Neutrophil (primary cell): ENCODE measurements around the gene FZR1.

ENCODE experiments used
- H3K27ac ChIP-seq: fragments of 200-600 bp; sonication (generic); 2 replicates; pipeline ENCODE4 v1.5.1; 2016; ENCODE audit warnings: mild to moderate bottlenecking, moderate library complexity
- H3K27me3 ChIP-seq: fragments of 200-600 bp; sonication (generic); 2 replicates; pipeline ENCODE4 v1.6.0; 2016; ENCODE audit warnings: mild to moderate bottlenecking
- H3K36me3 ChIP-seq: fragments of 200-600 bp; sonication (generic); 2 replicates; pipeline ENCODE4 v1.5.1; 2017
- H3K4me1 ChIP-seq, 2 experiments: fragments of 200-600 bp in 1 of 2; sonication (generic) in 1 of 2; 1 replicate in 1 of 2; 2 replicates in 1 of 2; pipeline versions ENCODE4 v1.5.1 to v1.6.1; 2013 to 2016; ENCODE audit warnings: low read depth in 1 of 2, low read length in 1 of 2, mild to moderate bottlenecking in 1 of 2, moderate library complexity in 1 of 2; ENCODE audit not compliant: control insufficient read depth in 1 of 2, insufficient read depth in 1 of 2
- H3K4me3 ChIP-seq, 2 experiments: fragments of 200-600 bp in 1 of 2; sonication (generic) in 1 of 2; 1 replicate in 1 of 2; 2 replicates in 1 of 2; pipeline ENCODE4 v1.5.1; 2013 to 2016; ENCODE audit warnings: low read depth in 1 of 2, low read length in 1 of 2, mild to moderate bottlenecking in 1 of 2, moderate library complexity in 1 of 2
- H3K9me3 ChIP-seq: fragments of 200-600 bp; sonication (generic); 2 replicates; pipeline ENCODE4 v1.5.1; 2016
- CTCF ChIP-seq: fragments of 200-600 bp; sonication (generic); IDR thresholded peaks from 2 replicates; pipeline ENCODE4 v1.5.1; 2016; ENCODE audit warnings: antibody characterized with exemption

The FZR1 gene

GRCh38 chr19:3513229-3514140 is 7.4 kb downstream of the FZR1 start:
- Histone ChIP-seq H3K27me3 (no peaks in the 10 kb centered on the region), H3K27ac (no peak overlapping the region), H3K4me3 (no peak overlapping the region), H3K36me3 (peaks cover 67% of the 10 kb centered on the region), H3K4me1 (no peaks in the 10 kb centered on the region), H3K9me3 (no peaks in the 10 kb centered on the region)
- TF ChIP-seq CTCF = no peak

- peaks cover 69% of the 10 kb centered on the region for H3K36me3 ChIP-seq
- H3K4me1 ChIP-seq = no peaks in the 10 kb centered on the region
- no peak overlapping the region for H3K27ac ChIP-seq
- H3K9me3 ChIP-seq = no peaks in the 10 kb centered on the region
- no peak overlapping the region for H3K4me3 ChIP-seq
- TF ChIP-seq CTCF = no peak
- no peaks in the 10 kb centered on the region for H3K27me3 ChIP-seq
These were observed 8.8 kb downstream of the FZR1 start for GRCh38 chr19:3514930-3515329.

GRCh38 chr19:3515891-3516422 is 9.8 kb downstream of the FZR1 start:
- no peaks in the 10 kb centered on the region for H3K4me1 ChIP-seq
- no peak overlapping the region for H3K27ac ChIP-seq
- no peaks in the 10 kb centered on the region for H3K9me3 ChIP-seq
- H3K36me3 ChIP-seq = peaks cover 69% of the 10 kb centered on the region
- H3K4me3 ChIP-seq = no peak overlapping the region
- H3K27me3 ChIP-seq = no peaks in the 10 kb centered on the region
- TF ChIP-seq CTCF = no peak

GRCh38 chr19:3516675-3517207 is 10.6 kb downstream of the FZR1 start:
- H3K4me1 ChIP-seq = no peaks in the 10 kb centered on the region
- H3K4me3 ChIP-seq = no peak overlapping the region
- H3K36me3 ChIP-seq = peaks cover 64% of the 10 kb centered on the region
- H3K27me3 ChIP-seq = no peaks in the 10 kb centered on the region
- no peak for TF ChIP-seq CTCF
- H3K9me3 ChIP-seq = no peaks in the 10 kb centered on the region
- H3K27ac ChIP-seq = no peak overlapping the region

GRCh38 chr19:3517638-3518037 is 11.5 kb downstream of the FZR1 start:
- Histone ChIP-seq H3K36me3 (peaks cover 64% of the 10 kb centered on the region), H3K4me3 (no peak overlapping the region), H3K4me1 (no peaks in the 10 kb centered on the region), H3K9me3 (no peaks in the 10 kb centered on the region), H3K27me3 (no peaks in the 10 kb centered on the region), H3K27ac (no peak overlapping the region)
- no peak for TF ChIP-seq CTCF
